Measurements from ENCODE around the gene TPST2. TPM values are rescaled to one million over a fixed set of nuclear protein-coding genes. Genes with fewer than 3 reads are reported as not detected.
A peak's percentile ranks its signal among the peaks of the same experiment; 100 is the strongest.

The TPST2 gene
- polyA plus RNA-seq, 1 experiment, result 33.6 TPM

DNA sequence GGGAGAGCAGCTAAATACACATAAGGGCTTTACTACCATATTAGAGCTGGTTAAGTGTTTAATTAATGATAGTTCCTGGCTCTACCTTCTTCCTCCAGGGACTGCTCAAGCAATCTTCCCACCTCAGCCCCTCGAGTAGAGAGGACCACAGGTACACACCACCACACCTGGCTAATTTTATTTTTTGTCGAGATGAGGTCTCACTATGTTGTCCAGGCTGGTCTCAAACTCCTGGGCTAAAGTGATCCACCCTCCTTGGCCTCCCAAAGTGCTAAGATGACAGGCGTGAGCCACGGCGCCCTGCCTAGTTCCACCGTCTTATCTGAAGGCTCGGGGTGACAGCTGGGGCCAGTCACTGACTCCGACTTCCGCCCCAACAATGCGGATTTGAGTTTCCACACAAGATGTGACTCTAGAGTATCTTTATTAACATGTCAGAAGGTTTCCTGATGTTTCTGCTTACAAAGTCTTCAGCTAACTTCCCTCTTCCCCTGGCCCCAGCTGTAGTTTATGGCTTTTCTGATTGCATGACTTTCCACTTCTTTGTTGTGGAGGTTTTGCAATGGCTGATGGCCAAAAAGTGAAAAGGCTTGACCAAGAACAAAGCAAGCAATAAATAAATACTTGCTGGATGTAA, 16.8 kb downstream of the TPST2 start:
- ChIA-PET POLR2A (no interaction called here), CTCF (no interaction called here)
- TF ChIP-seq, protein P1, sequence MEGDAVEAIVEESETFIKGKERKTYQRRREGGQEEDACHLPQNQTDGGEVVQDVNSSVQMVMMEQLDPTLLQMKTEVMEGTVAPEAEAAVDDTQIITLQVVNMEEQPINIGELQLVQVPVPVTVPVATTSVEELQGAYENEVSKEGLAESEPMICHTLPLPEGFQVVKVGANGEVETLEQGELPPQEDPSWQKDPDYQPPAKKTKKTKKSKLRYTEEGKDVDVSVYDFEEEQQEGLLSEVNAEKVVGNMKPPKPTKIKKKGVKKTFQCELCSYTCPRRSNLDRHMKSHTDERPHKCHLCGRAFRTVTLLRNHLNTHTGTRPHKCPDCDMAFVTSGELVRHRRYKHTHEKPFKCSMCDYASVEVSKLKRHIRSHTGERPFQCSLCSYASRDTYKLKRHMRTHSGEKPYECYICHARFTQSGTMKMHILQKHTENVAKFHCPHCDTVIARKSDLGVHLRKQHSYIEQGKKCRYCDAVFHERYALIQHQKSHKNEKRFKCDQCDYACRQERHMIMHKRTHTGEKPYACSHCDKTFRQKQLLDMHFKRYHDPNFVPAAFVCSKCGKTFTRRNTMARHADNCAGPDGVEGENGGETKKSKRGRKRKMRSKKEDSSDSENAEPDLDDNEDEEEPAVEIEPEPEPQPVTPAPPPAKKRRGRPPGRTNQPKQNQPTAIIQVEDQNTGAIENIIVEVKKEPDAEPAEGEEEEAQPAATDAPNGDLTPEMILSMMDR (IDR thresholded peaks at IDR 0.05; ENCODE audit: low read depth, low read length), result no peak
- no peak for DNase-seq (ENCODE audit: low read depth, low spot score)
- Histone ChIP-seq H3K4me3 (ENCODE audit: low read depth, low read length) (no peak overlapping the region), H3K27me3 (ENCODE audit: control insufficient read depth, insufficient read depth, low read length) (no peaks in the 10 kb centered on the region), H3K9me3 (ENCODE audit: control insufficient read depth, insufficient read depth, low read length) (no peaks in the 10 kb centered on the region), H3K27ac (ENCODE audit: low read depth, low read length) (peak overlapping the region; percentile 52)

DNA sequence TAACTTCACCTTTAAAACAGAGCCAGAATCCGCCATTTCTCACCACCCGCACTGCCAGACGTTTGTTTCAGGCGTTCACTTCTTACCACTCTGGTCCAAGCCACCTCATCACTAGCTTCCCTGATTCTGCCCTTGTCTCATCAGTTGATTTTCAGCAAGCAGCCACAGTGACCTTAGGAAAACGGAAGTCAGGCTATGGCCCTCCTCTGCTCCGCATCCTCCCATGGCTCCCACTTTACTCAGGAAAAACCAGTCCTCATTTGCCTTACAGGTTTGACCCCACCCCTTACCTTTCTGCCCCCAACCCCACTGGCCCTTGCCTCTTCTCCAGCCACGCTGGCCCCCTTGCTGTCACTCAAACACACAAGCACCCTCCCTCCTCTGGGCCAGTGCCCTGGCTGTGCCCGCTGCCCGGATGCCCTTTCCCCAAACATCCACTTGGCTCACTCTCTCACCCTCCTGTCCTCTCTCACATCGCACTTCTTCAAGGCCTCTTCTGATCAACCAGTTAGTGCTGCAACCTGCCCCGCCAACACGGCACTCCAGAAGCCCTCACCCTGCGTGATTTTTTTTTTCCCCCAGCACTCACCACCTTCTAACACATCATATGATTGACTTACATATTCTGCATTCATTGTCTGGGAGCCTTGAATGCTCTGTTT, 18.9 kb downstream of the TPST2 start:
- Histone ChIP-seq H3K27ac (ENCODE audit: low read depth, low read length) (no peak overlapping the region), H3K27me3 (ENCODE audit: control insufficient read depth, insufficient read depth, low read length) (no peaks in the 10 kb centered on the region), H3K4me3 (ENCODE audit: low read depth, low read length) (no peak overlapping the region), H3K9me3 (ENCODE audit: control insufficient read depth, insufficient read depth, low read length) (no peaks in the 10 kb centered on the region)
- TF ChIP-seq, protein P1 (IDR thresholded peaks at IDR 0.05; ENCODE audit: low read depth, low read length), result no peak
- ChIA-PET CTCF (no interaction called here), POLR2A (no interaction called here)
- DNase-seq (ENCODE audit: low read depth, low spot score), result no peak

DNA sequence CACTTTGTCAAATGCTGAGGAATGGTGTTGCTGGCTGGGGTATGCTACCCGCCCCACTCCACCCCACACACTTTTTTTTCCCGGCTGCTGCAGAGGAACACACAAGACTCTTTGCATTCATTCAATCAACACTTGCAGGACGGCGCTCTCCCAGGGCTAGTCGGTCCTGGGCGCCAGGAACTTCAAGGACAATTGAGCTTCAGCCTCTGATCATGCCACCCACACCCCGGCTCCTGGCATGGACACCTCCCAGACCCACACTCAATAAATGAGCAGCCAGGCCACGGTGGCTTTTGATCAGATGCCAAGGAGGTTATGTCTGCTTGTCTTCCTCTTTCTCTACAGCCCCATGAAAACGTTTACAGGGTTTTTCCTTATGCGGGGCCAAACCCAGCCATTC, 19.8 kb downstream of the TPST2 start:
- ChIA-PET CTCF (no interaction called here), POLR2A (no interaction called here)
- Histone ChIP-seq H3K27me3 (ENCODE audit: control insufficient read depth, insufficient read depth, low read length) (no peaks in the 10 kb centered on the region), H3K27ac (ENCODE audit: low read depth, low read length) (no peak overlapping the region), H3K4me3 (ENCODE audit: low read depth, low read length) (no peak overlapping the region), H3K9me3 (ENCODE audit: control insufficient read depth, insufficient read depth, low read length) (no peaks in the 10 kb centered on the region)
- TF ChIP-seq, protein P1 (IDR thresholded peaks at IDR 0.05; ENCODE audit: low read depth, low read length), result no peak
- DNase-seq (ENCODE audit: low read depth, low spot score), result no peak

DNA sequence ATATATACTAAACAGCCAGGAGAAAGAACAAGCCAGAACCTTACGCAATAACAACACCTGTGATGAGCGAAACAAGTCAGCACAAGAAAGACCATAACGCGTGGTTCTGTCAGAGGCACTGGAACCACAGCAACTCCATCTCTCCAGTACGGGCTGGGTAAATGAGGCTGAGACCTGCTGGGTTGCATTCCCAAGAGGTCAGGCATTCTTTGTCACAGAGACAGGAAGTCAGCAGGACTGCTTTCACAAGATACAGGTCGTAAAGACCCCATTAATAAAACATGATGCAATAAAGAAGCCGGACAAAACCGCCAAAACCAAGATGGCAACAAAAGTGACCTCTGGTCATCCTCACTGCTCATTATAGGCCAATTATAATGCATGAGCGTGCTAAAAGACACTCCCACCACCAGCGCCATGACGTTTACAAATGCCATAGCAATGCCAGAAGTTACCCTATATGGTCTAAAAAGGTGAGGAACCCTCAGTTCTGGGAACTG, 21.7 kb downstream of the TPST2 start:
- no peak overlapping the region for H3K4me3 ChIP-seq (ENCODE audit: low read depth, low read length)
- no peak overlapping the region for H3K27ac ChIP-seq (ENCODE audit: low read depth, low read length)
- H3K9me3 ChIP-seq (ENCODE audit: control insufficient read depth, insufficient read depth, low read length), result no peaks in the 10 kb centered on the region
- TF ChIP-seq, protein P1 (IDR thresholded peaks at IDR 0.05; ENCODE audit: low read depth, low read length), result no peak
- POLR2A ChIA-PET, result no interaction called here
- DNase-seq (ENCODE audit: low read depth, low spot score), result no peak
- H3K27me3 ChIP-seq (ENCODE audit: control insufficient read depth, insufficient read depth, low read length), result no peaks in the 10 kb centered on the region
- CTCF ChIA-PET, result no interaction called here

DNA sequence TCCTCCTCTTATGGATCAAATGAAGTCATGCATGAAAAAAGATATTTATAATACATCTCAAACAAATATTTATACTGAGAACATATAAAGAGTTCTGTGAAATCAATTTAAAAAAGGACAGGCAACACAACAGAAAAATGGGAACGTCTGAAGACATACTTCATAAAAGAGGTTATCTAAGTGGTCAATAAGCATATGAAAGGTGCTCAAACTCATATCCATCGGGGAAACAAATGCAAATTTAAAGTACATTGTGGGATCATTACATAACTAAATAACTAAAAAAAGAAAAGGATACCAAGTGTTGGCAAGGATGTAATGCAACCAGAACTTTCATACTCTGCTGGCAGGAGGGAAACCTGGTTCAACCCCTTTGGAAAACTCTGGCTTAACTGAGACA, 22.3 kb downstream of the TPST2 start:
- no peak overlapping the region for H3K4me3 ChIP-seq (ENCODE audit: low read depth, low read length)
- H3K9me3 ChIP-seq (ENCODE audit: control insufficient read depth, insufficient read depth, low read length), result no peaks in the 10 kb centered on the region
- POLR2A ChIA-PET, result interaction anchor here (0.5 kb wide), 1 partner anchor 15 kb away, joined by 3 read pairs; no protein-coding TSS in a partner anchor
- CTCF ChIA-PET, result no interaction called here
- TF ChIP-seq, protein P1 (IDR thresholded peaks at IDR 0.05; ENCODE audit: low read depth, low read length), result no peak
- no peak overlapping the region for H3K27ac ChIP-seq (ENCODE audit: low read depth, low read length)
- no peaks in the 10 kb centered on the region for H3K27me3 ChIP-seq (ENCODE audit: control insufficient read depth, insufficient read depth, low read length)
- DNase-seq (ENCODE audit: low read depth, low spot score), result no peak

Measured in AG04450 (cell line).